ENCODE results near the gene AREL1.

The AREL1 gene

DNA sequence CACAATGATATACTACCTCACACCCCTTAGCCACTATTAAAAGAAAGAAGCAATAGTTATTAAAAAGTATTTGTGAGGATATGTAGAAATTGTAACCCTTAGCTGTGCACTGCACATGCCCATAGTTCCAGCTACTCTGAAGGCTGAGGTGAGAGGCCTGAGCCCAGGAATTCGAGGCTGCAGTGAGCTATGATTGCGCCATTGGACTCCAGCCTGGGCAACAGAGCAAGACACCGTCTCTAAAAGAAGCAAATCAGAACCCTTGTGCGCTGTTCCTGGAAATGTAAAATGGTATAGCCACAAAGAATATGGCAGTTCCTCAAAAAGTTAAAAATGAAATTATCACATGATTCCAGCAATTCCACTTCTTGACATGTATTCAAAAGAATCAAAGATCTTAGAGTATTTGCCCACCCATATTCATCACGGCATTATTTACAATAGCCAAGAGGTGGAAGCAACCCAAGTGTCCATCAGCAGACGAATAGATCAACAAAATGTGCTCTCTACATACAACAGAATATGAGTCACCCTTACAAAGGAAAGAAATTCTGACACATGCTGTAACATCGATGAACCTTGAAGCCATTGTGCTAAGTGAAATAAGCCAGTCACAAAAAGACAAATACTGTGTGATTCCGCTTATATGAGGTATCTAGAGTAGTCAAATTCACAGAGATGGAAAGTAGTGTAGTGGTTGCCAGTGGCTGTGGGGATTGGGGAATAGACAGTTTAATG, 26.6 kb upstream of the AREL1 start:
- DNase-seq (ENCODE audit: low read depth), result no peak
- no peak overlapping the region for H3K4me3 ChIP-seq (ENCODE audit: low read length)
- TF ChIP-seq, protein P1, sequence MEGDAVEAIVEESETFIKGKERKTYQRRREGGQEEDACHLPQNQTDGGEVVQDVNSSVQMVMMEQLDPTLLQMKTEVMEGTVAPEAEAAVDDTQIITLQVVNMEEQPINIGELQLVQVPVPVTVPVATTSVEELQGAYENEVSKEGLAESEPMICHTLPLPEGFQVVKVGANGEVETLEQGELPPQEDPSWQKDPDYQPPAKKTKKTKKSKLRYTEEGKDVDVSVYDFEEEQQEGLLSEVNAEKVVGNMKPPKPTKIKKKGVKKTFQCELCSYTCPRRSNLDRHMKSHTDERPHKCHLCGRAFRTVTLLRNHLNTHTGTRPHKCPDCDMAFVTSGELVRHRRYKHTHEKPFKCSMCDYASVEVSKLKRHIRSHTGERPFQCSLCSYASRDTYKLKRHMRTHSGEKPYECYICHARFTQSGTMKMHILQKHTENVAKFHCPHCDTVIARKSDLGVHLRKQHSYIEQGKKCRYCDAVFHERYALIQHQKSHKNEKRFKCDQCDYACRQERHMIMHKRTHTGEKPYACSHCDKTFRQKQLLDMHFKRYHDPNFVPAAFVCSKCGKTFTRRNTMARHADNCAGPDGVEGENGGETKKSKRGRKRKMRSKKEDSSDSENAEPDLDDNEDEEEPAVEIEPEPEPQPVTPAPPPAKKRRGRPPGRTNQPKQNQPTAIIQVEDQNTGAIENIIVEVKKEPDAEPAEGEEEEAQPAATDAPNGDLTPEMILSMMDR (conservative IDR thresholded peaks at IDR 0.05; ENCODE audit: low read length), result no peak

DNA sequence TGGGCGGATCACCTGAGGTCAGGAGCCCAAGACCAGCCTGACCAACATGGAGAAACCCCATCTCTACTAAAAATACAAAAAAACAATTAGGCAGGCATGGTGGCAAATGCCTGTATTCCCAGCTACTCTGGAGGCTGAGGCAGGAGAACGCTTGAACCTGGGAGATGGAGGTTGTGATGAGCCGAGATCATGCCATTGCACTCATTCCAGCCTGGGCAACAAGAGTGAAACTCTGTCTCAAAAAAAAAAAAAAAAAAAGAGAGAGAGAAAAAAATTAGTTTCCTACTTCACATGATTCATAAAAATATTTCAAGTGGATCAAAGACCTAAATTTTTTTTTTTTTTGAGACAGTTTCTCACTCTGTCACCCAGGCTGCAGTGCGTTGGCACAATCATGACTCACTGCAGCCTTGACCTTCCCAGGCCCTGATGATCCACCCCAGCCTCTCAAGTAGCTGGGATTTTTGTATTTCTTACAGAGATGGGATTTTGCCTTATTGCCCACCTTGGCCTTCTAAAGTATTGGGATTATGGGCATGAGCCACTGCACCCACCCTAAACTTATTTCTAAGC, 25.0 kb upstream of the AREL1 start:
- no peak overlapping the region for H3K4me3 ChIP-seq (ENCODE audit: low read length)
- peak; percentile 37 for DNase-seq (ENCODE audit: low read depth)
- TF ChIP-seq, protein P1 (conservative IDR thresholded peaks at IDR 0.05; ENCODE audit: low read length), result no peak

DNA sequence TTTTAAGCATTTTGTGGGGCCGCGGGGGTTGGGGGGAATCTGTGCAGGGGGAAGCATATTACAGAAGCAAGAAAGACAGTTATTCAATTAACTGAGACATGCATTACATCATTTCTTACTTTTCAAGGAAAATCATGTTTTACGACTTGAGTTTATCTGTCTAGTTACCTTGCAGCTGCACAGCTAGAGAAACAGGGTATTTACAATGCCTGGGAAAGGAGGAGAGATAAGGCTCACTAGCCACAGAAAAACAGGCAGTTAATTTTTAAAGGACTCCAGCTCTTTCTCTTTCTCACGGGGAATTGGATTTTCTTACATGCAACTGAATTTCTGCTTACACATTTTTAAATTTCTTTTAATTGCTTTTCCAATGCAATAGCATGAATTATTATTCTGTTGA, 22.2 kb upstream of the AREL1 start:
- TF ChIP-seq, protein P1 (conservative IDR thresholded peaks at IDR 0.05; ENCODE audit: low read length), result no peak
- H3K4me3 ChIP-seq (ENCODE audit: low read length), result no peak overlapping the region
- DNase-seq (ENCODE audit: low read depth), result no peak

DNA sequence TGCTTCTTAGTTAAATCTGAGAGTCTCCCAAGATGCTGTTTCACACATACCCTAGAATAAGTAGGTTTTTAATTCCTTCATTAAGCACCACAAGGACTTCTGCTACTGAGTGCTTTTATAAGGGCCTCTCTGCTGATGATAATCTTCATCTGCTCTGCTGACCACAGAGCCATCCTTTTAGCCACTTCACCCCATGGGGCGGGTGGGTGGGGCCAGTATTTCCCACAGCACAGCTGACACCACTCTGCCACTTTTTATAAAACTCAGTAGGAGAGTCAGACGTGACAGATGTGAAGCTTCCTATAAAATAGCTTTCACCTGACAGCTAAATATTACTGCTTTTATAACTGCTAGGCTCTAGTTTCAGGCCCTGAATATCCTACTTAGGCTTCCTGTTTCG, 20.3 kb upstream of the AREL1 start:
- no peak overlapping the region for H3K4me3 ChIP-seq (ENCODE audit: low read length)
- DNase-seq (ENCODE audit: low read depth), result no peak
- TF ChIP-seq, protein P1 (conservative IDR thresholded peaks at IDR 0.05; ENCODE audit: low read length), result no peak

DNA sequence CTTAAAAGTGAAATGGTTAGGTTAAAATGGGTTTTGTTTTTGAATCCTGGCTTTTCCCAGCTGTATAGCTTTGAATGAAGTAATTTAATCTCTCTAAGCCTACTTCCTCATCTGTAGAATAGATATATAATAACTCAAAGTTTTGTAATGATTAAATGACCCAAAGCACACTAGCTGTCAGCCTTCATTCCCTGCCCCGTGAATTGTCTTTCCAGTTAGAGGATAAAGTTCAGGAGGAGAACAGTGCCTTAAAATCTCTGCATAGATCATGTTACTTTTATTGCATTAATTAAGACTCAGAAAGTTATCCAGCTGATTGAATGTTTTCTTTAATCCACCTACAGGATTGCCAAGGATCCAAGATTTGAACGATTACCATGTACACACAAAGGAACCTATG, 19.5 kb upstream of the AREL1 start:
- TF ChIP-seq, protein P1 (conservative IDR thresholded peaks at IDR 0.05; ENCODE audit: low read length), result no peak
- no peak for DNase-seq (ENCODE audit: low read depth)
- H3K4me3 ChIP-seq (ENCODE audit: low read length), result no peak overlapping the region

DNA sequence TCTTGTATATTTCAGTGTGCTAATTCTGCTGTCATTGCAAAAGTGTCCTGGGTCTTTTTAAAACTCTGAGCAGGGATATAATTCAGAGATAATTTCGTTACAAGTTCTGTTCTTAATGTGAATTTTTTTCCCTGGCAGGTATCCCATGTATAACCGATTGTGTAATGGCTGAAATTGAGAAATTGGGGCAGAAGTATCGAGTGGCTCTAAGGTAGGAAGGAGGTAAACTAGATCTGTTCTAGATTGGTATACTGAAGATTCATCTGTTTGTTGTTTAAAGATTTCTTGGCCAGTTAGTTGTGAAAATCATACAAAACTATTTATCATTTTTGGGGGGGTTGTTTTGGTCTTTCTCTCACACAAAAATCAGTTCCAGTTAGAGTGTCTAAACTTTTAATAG, 10.3 kb upstream of the AREL1 start:
- no peak for DNase-seq (ENCODE audit: low read depth)
- H3K4me3 ChIP-seq (ENCODE audit: low read length), result no peak overlapping the region
- TF ChIP-seq, protein P1 (conservative IDR thresholded peaks at IDR 0.05; ENCODE audit: low read length), result no peak

DNA sequence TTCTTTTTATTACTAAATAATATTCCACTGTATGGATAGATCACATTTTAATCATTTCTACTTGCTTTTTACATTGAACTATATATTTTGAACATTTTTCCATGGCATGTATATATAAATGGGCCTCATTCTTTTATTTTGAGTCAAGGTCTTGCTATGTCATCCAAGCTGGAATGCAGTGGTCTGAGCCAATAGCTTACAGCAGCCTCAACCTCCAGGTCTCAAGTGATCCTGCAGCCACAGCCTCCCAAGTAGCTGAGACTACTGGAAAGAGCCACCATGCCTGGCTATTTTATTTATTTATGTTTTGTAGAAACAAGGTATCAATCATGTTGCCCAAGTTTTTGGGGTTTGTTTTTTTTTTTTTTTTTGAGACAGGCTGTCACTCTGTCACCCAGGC, 7.6 kb upstream of the AREL1 start:
- no peak overlapping the region for H3K4me3 ChIP-seq (ENCODE audit: low read length)
- peak; percentile 53 for DNase-seq (ENCODE audit: low read depth)

More for the DNA sequence above, 7.6 kb upstream of the AREL1 start:
- TF ChIP-seq, protein P1 (conservative IDR thresholded peaks at IDR 0.05; ENCODE audit: low read length), result no peak
